T-helper 1 cell treated with Interleukin-12 subunit alpha and Interleukin-12 subunit beta and Interleukin-4 antibody, amounts not matched to agents 30 μg/mL and 1 μg/mL, for 36 hours (primary cell): Measurements from ENCODE around the gene EPHA6.

Source experiments
- H3K27ac Mint-ChIP-seq: one replicate; pipeline ENCODE4 v1.8.0; 2021; ENCODE audit warnings: mild to moderate bottlenecking, mixed read lengths
- H3K27me3 Mint-ChIP-seq: one replicate; pipeline ENCODE4 v1.8.0; 2021; ENCODE audit warnings: low read depth, mixed read lengths
- H3K36me3 Mint-ChIP-seq: one replicate; pipeline ENCODE4 v1.8.0; 2021; ENCODE audit warnings: low read depth, mixed read lengths
- H3K4me1 Mint-ChIP-seq: one replicate; pipeline ENCODE4 v1.8.0; 2021; ENCODE audit warnings: low read depth, mixed read lengths
- H3K4me3 Mint-ChIP-seq: one replicate; pipeline ENCODE4 v1.8.0; 2021; ENCODE audit warnings: mild to moderate bottlenecking, moderate library complexity, mixed read lengths
- H3K9me3 Mint-ChIP-seq: one replicate; pipeline ENCODE4 v1.8.0; 2021; ENCODE audit warnings: mixed read lengths

The EPHA6 gene

DNA sequence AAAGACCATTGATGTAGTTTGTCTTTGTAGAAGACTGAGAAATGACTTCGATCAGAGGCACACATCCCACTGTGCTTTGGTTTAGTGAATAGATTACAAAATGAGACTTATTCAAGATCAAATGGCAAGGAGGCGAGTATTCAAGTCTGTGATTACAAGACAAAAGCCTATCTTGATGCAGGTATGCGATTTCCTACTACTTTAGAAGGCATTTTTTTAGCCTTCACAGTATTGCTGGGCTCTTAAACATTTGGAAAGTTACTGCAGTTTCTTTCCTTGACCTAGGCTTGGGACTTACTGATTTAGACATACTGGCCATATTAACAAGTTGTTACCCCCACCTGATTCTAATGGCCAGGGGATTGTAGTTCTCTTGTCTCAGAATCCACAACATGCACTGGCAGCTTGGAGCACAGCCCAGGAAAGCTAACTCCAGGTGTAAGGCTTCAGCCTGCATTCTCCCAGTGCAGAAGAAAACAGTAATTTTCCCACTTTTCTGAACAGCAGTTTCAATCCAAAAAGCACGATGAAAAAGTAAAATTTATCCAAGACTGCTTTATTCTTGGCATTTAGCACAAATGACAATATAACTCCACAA lies 311.6 kb downstream of the EPHA6 start:
- Mint-ChIP-seq H3K27ac (no peak overlapping the region), H3K4me1 (no peaks in the 10 kb centered on the region), H3K9me3 (peaks cover 3% of the 10 kb centered on the region), H3K36me3 (no peaks in the 10 kb centered on the region), H3K4me3 (no peak overlapping the region), H3K27me3 (no peaks in the 10 kb centered on the region)

- no peaks in the 10 kb centered on the region for H3K36me3 Mint-ChIP-seq
- peaks cover 3% of the 10 kb centered on the region for H3K9me3 Mint-ChIP-seq
- no peak overlapping the region for H3K4me3 Mint-ChIP-seq
- H3K27me3 Mint-ChIP-seq = no peaks in the 10 kb centered on the region
- no peaks in the 10 kb centered on the region for H3K4me1 Mint-ChIP-seq
- H3K27ac Mint-ChIP-seq = no peak overlapping the region
Measured at GRCh38 chr3:97131476-97131875, 317.1 kb downstream of the EPHA6 start.

- H3K4me3 Mint-ChIP-seq = no peak overlapping the region
- no peaks in the 10 kb centered on the region for H3K4me1 Mint-ChIP-seq
- H3K9me3 Mint-ChIP-seq = peaks cover 16% of the 10 kb centered on the region
- H3K27me3 Mint-ChIP-seq = no peaks in the 10 kb centered on the region
- H3K36me3 Mint-ChIP-seq = no peaks in the 10 kb centered on the region
- no peak overlapping the region for H3K27ac Mint-ChIP-seq
Measured at GRCh38 chr3:97138914-97139541, 324.6 kb downstream of the EPHA6 start.

DNA sequence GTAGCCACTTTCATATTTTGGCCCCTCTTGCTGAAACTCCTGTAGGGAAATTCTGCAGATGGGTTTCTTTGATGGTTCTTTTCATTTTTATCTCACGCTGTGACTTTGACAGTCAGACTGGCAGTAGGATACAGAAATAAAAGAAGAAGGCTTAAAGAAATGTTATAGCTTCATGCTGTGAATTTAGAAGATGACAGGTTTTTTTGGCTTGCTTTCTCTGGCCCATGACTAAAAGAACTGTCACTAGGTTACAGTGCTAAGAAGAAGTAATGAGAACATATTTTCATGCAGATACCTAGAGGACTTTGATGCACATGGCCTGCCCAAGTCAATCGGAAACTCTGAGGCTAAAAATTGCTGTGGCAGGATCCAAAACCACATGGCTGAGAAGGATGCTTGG lies 334.5 kb downstream of the EPHA6 start:
- no peaks in the 10 kb centered on the region for H3K36me3 Mint-ChIP-seq
- no peaks in the 10 kb centered on the region for H3K4me1 Mint-ChIP-seq
- no peak overlapping the region for H3K4me3 Mint-ChIP-seq
- no peaks in the 10 kb centered on the region for H3K27me3 Mint-ChIP-seq
- no peak overlapping the region for H3K27ac Mint-ChIP-seq
- no peaks in the 10 kb centered on the region for H3K9me3 Mint-ChIP-seq

DNA sequence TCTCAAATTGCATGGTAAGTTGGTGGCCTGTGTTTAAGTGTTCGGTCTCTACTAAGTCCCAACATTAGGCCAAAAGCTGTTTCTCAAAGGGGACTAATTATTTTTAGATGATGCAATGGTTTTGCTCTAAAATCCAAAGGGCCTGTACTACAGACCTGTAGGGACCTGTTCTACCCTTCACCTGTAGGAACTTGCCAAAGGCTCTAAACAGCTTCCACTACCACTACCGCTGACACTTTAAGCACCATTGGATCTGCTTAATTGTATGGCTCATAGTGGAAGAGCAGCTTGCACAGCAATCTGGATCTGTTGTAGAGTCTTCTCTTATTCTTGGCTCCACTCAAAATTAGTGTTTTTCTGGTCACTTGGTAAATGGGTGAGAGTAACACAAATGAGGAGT lies 346.8 kb downstream of the EPHA6 start:
- Mint-ChIP-seq H3K27me3 (no peaks in the 10 kb centered on the region), H3K4me3 (no peak overlapping the region), H3K9me3 (no peaks in the 10 kb centered on the region), H3K36me3 (no peaks in the 10 kb centered on the region), H3K27ac (no peak overlapping the region), H3K4me1 (no peaks in the 10 kb centered on the region)

DNA sequence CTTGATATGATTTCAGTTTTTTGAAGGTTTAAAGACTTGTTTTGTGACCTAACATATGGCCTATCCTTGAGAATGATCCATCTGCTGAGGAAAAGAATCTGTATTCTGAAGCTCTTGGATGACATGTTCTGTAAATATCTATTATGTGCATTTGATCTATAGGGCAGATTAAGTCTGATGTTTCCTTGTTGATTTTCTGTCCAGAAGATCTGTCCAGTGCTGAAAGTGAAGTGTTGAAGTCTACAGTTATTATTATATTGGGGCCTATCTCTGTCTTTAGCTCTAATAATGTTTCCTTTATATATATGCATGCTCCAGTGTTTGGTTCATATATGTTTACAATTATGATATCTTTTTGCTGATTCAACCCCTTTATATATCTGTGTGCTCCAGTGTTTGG lies 362.8 kb downstream of the EPHA6 start:
- Mint-ChIP-seq H3K9me3 (no peaks in the 10 kb centered on the region), H3K27ac (no peak overlapping the region), H3K4me1 (no peaks in the 10 kb centered on the region)

DNA sequence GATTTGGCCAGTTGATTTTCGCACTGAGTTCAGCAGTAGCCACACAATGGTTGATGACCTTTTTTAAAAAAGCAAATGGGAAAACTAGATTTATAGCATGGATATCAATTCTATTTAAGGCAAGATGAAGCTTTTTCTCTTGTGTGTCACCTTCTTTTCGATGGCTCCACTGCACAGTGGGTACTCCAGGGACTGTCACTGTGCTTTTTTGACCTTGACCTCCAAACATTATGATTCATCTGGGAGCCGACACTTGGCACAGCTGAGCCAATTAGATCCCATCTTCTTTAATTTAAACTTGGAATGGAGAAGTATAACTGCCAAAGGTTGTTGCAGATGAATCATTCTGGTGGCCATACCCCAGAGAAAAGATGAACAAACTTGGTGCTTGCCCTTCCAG lies 367.3 kb downstream of the EPHA6 start:
- Mint-ChIP-seq H3K36me3 (no peaks in the 10 kb centered on the region), H3K27ac (no peak overlapping the region), H3K4me3 (no peak overlapping the region), H3K4me1 (no peaks in the 10 kb centered on the region), H3K9me3 (no peaks in the 10 kb centered on the region), H3K27me3 (no peaks in the 10 kb centered on the region)

More for the DNA sequence above, 362.8 kb downstream of the EPHA6 start:
- Mint-ChIP-seq H3K36me3 (no peaks in the 10 kb centered on the region), H3K27me3 (no peaks in the 10 kb centered on the region), H3K4me3 (no peak overlapping the region)

DNA sequence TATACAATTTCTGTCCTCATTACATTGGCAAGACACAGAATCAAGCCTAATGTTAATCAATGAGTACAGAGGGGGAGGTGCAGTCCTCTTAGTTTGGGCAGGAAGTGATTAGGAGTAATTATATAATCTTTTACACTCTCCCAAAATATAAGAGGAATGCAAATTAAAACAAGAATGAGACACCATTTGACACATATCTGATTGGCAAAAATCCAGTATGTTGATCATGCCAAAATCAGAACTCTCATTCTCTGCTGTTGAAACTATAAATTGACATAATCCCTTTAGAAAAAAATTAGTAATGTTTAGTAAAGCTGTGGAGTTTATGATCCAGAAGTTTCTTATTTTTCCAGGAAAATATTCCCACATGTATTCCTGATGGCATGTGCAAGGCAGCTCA lies 373.4 kb downstream of the EPHA6 start:
- Mint-ChIP-seq H3K4me3 (no peak overlapping the region), H3K9me3 (no peaks in the 10 kb centered on the region), H3K4me1 (no peaks in the 10 kb centered on the region), H3K27ac (no peak overlapping the region), H3K36me3 (no peaks in the 10 kb centered on the region), H3K27me3 (no peaks in the 10 kb centered on the region)

DNA sequence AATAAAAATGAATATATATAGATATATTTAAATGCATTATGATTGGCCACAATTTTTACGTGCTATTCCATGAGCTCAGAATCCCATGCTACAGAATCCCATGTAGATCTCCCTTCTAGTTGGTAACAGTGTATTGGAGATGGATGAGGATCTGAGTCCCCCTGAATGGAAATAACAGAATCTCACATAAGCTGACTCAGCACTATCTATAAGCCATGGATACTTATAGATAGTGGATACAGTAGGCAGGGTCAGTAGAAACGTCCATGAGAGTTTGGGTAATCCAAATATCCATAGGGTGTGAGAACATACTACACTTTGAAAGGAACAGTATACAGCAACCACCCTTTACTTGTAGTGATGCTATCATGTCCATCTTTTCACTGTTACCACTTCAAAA lies 375.4 kb downstream of the EPHA6 start:
- Mint-ChIP-seq H3K9me3 (no peaks in the 10 kb centered on the region), H3K27me3 (no peaks in the 10 kb centered on the region), H3K36me3 (no peaks in the 10 kb centered on the region), H3K27ac (no peak overlapping the region), H3K4me3 (no peak overlapping the region), H3K4me1 (no peaks in the 10 kb centered on the region)

DNA sequence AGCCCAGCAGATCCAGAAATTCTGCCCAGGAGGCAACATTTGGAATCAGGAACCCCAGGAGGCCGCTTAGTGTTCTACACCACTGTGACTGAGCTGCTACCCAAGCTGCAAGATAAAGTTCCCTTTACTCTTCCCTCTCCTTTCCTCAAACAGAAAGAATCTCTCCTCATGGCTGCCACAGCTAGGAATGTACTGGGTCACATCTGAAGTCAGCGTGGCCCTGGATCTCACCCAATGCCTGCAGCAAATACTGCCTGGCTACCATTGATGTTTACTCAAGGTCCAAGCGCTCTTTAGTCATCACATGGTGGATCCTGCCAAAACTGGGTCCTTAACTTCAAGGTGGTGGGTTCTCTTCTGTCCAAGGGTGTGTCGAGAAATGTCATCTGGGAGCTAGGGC lies 382.7 kb downstream of the EPHA6 start:
- H3K36me3 Mint-ChIP-seq = no peaks in the 10 kb centered on the region
- no peak overlapping the region for H3K27ac Mint-ChIP-seq

DNA sequence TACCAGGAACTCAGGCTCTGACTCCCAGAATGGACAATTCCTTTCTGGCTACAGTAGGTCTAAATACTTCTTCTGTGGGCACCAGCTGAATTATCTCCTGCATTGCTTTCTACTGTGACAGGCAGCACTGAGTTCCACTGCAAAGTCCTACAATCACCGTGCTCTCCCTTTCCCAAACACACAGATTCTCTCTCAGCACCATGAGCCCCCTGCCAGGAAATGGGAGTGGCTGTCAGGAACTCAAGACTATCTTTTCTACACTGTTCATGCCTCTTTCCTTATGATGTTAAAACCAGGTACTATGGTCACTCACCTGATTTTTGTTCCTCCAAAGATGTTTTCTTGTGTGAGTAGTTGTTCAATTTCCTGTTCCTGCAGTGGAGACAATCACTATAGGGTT lies 383.4 kb downstream of the EPHA6 start:
- Mint-ChIP-seq H3K27ac (no peak overlapping the region), H3K27me3 (no peaks in the 10 kb centered on the region), H3K9me3 (peaks cover 5% of the 10 kb centered on the region), H3K36me3 (no peaks in the 10 kb centered on the region), H3K4me3 (no peak overlapping the region), H3K4me1 (no peaks in the 10 kb centered on the region)

More for the DNA sequence above, 382.7 kb downstream of the EPHA6 start:
- no peak overlapping the region for H3K4me3 Mint-ChIP-seq
- H3K4me1 Mint-ChIP-seq = no peaks in the 10 kb centered on the region
- H3K27me3 Mint-ChIP-seq = no peaks in the 10 kb centered on the region
- H3K9me3 Mint-ChIP-seq = peaks cover 5% of the 10 kb centered on the region

DNA sequence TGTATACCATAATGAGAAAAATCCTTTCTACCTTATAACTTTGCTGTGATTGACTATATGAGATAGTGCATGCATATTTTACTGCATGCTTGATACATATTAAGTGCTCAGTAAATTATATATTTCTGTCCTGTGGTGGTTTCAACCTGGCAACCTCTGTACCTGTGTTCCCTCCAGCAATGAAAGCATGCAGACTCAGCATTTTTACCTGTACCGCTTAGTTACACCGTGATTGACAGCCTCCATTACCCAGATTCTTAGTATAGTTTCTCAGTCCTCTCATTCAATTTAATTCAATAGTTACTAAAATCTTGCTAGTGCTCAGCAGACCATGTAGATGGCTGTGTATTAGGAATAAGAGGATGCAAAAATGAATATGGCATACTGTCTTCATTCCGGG lies 386.0 kb downstream of the EPHA6 start:
- Mint-ChIP-seq H3K36me3 (no peaks in the 10 kb centered on the region), H3K4me3 (no peak overlapping the region), H3K9me3 (peaks cover 5% of the 10 kb centered on the region), H3K4me1 (no peaks in the 10 kb centered on the region), H3K27me3 (no peaks in the 10 kb centered on the region), H3K27ac (no peak overlapping the region)

DNA sequence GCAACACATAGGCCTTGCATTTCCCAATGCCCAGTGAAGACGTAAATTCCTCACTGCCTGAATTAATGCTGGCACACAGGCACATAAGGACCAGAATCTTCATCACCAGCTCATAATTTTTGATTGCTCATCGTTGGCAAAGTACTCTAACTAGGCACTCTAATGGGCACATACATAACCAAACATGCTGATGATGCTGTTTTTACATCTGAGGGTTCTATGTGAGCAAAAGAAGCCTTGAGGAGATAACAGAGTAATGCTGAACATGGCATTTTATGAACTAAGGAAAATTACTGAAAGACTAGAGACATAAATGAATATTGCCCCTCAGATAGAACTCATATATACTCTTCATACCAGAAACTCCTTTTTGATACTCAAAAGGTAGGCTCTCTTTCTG lies 387.4 kb downstream of the EPHA6 start:
- Mint-ChIP-seq H3K36me3 (no peaks in the 10 kb centered on the region), H3K27ac (no peak overlapping the region), H3K9me3 (peaks cover 5% of the 10 kb centered on the region), H3K4me1 (no peaks in the 10 kb centered on the region), H3K4me3 (no peak overlapping the region), H3K27me3 (no peaks in the 10 kb centered on the region)

DNA sequence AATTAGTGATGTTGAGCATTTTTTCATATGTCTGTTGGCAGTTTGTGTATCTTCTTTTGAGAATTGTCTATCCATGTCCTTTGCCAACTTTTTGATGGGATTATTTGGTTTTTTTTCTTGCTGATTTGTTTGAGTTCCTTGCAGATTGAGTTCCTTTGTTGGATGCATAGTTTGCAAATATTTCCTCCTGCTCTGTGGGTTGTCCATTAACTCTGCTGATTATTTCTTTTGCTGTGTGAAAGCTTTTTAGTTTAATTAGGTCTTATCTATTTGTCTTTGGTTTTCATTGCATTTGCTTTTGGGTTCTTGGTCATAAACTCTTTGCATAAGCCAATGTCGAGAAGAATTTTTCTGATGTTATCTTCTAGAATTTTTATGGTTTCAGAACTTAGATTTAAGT lies 414.6 kb downstream of the EPHA6 start:
- Mint-ChIP-seq H3K27me3 (no peaks in the 10 kb centered on the region), H3K4me1 (peaks cover 2% of the 10 kb centered on the region), H3K36me3 (no peaks in the 10 kb centered on the region), H3K27ac (no peak overlapping the region), H3K4me3 (no peak overlapping the region), H3K9me3 (no peaks in the 10 kb centered on the region)

DNA sequence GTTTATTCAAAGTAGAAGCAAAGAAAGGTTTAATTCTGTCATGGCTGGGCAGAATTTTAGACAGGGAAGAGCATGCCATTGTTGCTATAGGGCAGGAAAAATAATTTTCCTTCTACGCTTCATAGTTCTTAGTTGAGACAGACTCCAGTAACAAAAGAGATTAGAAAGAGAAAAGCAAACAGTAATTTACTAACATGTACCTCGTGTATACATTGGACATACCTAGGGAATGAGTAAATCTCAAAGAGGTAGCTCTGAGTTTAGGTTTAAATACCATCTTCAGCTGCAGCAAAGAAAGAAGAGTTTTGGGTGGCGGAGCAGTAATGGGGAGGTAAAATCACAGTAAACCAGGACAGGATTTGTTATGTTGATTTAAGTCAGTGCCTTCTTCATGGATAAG lies 416.1 kb downstream of the EPHA6 start:
- Mint-ChIP-seq H3K27me3 (no peaks in the 10 kb centered on the region), H3K9me3 (no peaks in the 10 kb centered on the region), H3K27ac (no peak overlapping the region), H3K4me3 (no peak overlapping the region), H3K4me1 (peaks cover 2% of the 10 kb centered on the region), H3K36me3 (no peaks in the 10 kb centered on the region)
